ENCODE data around the gene FKBP4. TPM values are rescaled to one million over a fixed set of nuclear protein-coding genes. Genes with fewer than 3 reads are reported as not detected.

FKBP4 gene
- total and polyA plus RNA-seq, 2 experiments from 2014 or later = 126 to 223 TPM

DNA sequence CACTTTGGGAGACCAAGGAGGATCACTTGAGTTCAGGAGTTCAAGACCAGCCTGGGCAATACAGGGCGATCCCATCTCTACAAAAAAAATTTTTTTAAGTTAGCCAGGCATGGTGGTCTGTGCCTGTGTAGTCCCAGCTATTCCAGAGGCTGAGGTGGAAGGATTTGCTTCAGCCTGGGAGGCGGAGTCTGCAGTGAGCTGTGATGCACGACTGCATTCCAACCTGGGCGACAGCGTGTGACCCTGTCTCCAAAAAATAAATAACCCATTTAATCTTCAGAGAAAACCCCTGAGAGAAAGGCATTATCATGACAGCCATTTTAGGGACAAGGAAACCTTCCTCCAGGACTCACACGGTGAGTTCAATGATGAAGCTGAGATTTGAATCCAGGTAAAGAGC lies 3.7 kb upstream of the FKBP4 start:
- peaks cover 15% of the 10 kb centered on the region for H3K27me3 Mint-ChIP-seq (ENCODE audit: insufficient read depth, low read depth, poor library complexity)
- Histone ChIP-seq H3K27ac (ENCODE audit: low read depth) (no peak overlapping the region), H4K20me1 (replicated peaks; ENCODE audit: insufficient read depth) (peaks cover 3% of the 10 kb centered on the region; the same call in 1 of the 2 replicates), H3K79me2 (replicated peaks; ENCODE audit: insufficient read depth) (peaks cover 5% of the 10 kb centered on the region), H3K27me3 (ENCODE audit: insufficient read depth) (no peaks in the 10 kb centered on the region), H3K4me2 (no peak overlapping the region), H3F3A (replicated peaks; ENCODE audit: low read depth) (0 out of 2 replicates have a peak, but pooled peaks cover 7% of the 10 kb centered on the region), H3K9me2 (ENCODE audit: insufficient read depth) (no peaks in the 10 kb centered on the region), H3K36me3 (ENCODE audit: insufficient read depth) (no peaks in the 10 kb centered on the region), H3K4me1 (ENCODE audit: insufficient read depth) (peaks cover 13% of the 10 kb centered on the region), H3K4me3 (no peak overlapping the region), H2AFZ (no peak overlapping the region)
- no peaks in the 10 kb centered on the region; the same call in 2 of the 3 replicates for H3K9me3 Mint-ChIP-seq
- no peak for ATAC-seq
- TF ChIP-seq EZH2 (IDR thresholded peaks at IDR 0.05; ENCODE audit: low read depth, unreplicated experiment) (no peak), ETS1 (IDR thresholded peaks at IDR 0.05) (no peak), STAT1 (IDR thresholded peaks at IDR 0.05; ENCODE audit: unreplicated experiment) (no peak), CTCF (conservative IDR thresholded peaks at IDR 0.05; ENCODE audit: low read depth in 2 of 2) (no peak), ZNF462 (CRISPR knock-in tag; IDR thresholded peaks at IDR 0.05) (no peak), POLR2AphosphoS5 (IDR thresholded peaks at IDR 0.05; ENCODE audit: low read depth) (no peak), JUNB (IDR thresholded peaks at IDR 0.05; ENCODE audit: unreplicated experiment) (no peak), CREB1 (CRISPR knock-in tag; IDR thresholded peaks at IDR 0.05; ENCODE audit: low read depth) (no peak), ZNF331 (CRISPR knock-in tag; IDR thresholded peaks at IDR 0.05; ENCODE audit: low read depth) (no peak), EZH2phosphoT487 (IDR thresholded peaks at IDR 0.05; ENCODE audit: unreplicated experiment) (no peak), NANOG (IDR thresholded peaks at IDR 0.05; ENCODE audit: borderline replicate concordance) (no peak), ZNF114 (CRISPR knock-in tag; IDR thresholded peaks at IDR 0.05) (no peak)
- TF ChIP-seq, protein P1, sequence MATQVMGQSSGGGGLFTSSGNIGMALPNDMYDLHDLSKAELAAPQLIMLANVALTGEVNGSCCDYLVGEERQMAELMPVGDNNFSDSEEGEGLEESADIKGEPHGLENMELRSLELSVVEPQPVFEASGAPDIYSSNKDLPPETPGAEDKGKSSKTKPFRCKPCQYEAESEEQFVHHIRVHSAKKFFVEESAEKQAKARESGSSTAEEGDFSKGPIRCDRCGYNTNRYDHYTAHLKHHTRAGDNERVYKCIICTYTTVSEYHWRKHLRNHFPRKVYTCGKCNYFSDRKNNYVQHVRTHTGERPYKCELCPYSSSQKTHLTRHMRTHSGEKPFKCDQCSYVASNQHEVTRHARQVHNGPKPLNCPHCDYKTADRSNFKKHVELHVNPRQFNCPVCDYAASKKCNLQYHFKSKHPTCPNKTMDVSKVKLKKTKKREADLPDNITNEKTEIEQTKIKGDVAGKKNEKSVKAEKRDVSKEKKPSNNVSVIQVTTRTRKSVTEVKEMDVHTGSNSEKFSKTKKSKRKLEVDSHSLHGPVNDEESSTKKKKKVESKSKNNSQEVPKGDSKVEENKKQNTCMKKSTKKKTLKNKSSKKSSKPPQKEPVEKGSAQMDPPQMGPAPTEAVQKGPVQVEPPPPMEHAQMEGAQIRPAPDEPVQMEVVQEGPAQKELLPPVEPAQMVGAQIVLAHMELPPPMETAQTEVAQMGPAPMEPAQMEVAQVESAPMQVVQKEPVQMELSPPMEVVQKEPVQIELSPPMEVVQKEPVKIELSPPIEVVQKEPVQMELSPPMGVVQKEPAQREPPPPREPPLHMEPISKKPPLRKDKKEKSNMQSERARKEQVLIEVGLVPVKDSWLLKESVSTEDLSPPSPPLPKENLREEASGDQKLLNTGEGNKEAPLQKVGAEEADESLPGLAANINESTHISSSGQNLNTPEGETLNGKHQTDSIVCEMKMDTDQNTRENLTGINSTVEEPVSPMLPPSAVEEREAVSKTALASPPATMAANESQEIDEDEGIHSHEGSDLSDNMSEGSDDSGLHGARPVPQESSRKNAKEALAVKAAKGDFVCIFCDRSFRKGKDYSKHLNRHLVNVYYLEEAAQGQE (IDR thresholded peaks at IDR 0.05; ENCODE audit: unreplicated experiment) = no peak
- H3K4me3 Mint-ChIP-seq = no peak overlapping the region
- H3K36me3 Mint-ChIP-seq (ENCODE audit: low read depth) = peaks cover 2% of the 10 kb centered on the region; the same call in 2 of the 3 replicates
- DNase-seq (ENCODE audit: low spot score) = no peak
- H3K27ac Mint-ChIP-seq = no peak overlapping the region
- H3K4me1 Mint-ChIP-seq = peaks cover 21% of the 10 kb centered on the region

Data from GM23338 (cell line).